ENCODE data around the gene RTL3. TPM values are rescaled to one million over a fixed set of nuclear protein-coding genes. Genes with fewer than 3 reads are reported as not detected.

Gene RTL3
- total and polyA plus RNA-seq, 2 experiments from 2014 or later, result not detected

GRCh38 chrX:78655642-78656041 lies 3.5 kb downstream of the RTL3 start:
- Histone ChIP-seq H3K36me3 (ENCODE audit: insufficient read depth) (no peaks in the 10 kb centered on the region), H3K79me2 (replicated peaks; ENCODE audit: insufficient read depth) (no peaks in the 10 kb centered on the region), H3K27me3 (ENCODE audit: insufficient read depth) (no peaks in the 10 kb centered on the region), H4K20me1 (replicated peaks; ENCODE audit: insufficient read depth) (no peaks in the 10 kb centered on the region), H3K4me3 (no peak overlapping the region), H3K4me1 (ENCODE audit: insufficient read depth) (no peaks in the 10 kb centered on the region), H3F3A (replicated peaks; ENCODE audit: low read depth) (no peaks in the 10 kb centered on the region), H3K27ac (ENCODE audit: low read depth) (no peak overlapping the region), H2AFZ (no peak overlapping the region), H3K4me2 (no peak overlapping the region), H3K9me2 (ENCODE audit: insufficient read depth) (no peaks in the 10 kb centered on the region)
- Mint-ChIP-seq H3K27ac (no peak overlapping the region), H3K4me1 (peaks cover 7% of the 10 kb centered on the region; the same call in 2 of the 3 replicates), H3K9me3 (no peaks in the 10 kb centered on the region), H3K36me3 (ENCODE audit: low read depth) (no peaks in the 10 kb centered on the region), H3K4me3 (no peak overlapping the region), H3K27me3 (ENCODE audit: insufficient read depth, low read depth, poor library complexity) (no peaks in the 10 kb centered on the region)
- no peak for DNase-seq (ENCODE audit: low spot score)
- ATAC-seq, result no peak
- TF ChIP-seq CTCF (conservative IDR thresholded peaks at IDR 0.05; ENCODE audit: low read depth in 2 of 2) (no peak), EZH2phosphoT487 (IDR thresholded peaks at IDR 0.05; ENCODE audit: unreplicated experiment) (no peak), ZNF331 (CRISPR knock-in tag; IDR thresholded peaks at IDR 0.05; ENCODE audit: low read depth) (no peak), NANOG (IDR thresholded peaks at IDR 0.05; ENCODE audit: borderline replicate concordance) (no peak), ETS1 (IDR thresholded peaks at IDR 0.05) (no peak), CREB1 (CRISPR knock-in tag; IDR thresholded peaks at IDR 0.05; ENCODE audit: low read depth) (no peak), JUNB (IDR thresholded peaks at IDR 0.05; ENCODE audit: unreplicated experiment) (no peak), ZNF462 (CRISPR knock-in tag; IDR thresholded peaks at IDR 0.05) (no peak), ZNF114 (CRISPR knock-in tag; IDR thresholded peaks at IDR 0.05) (no peak), STAT1 (IDR thresholded peaks at IDR 0.05; ENCODE audit: unreplicated experiment) (no peak), REST (IDR thresholded peaks at IDR 0.05; ENCODE audit: unreplicated experiment) (no peak), POLR2AphosphoS5 (IDR thresholded peaks at IDR 0.05; ENCODE audit: low read depth) (no peak), EZH2 (IDR thresholded peaks at IDR 0.05; ENCODE audit: low read depth, unreplicated experiment) (no peak)

Data from GM23338 (cell line).